HepG2 (cell line): ENCODE data around the gene CTCF. TPM values are rescaled to one million over a fixed set of nuclear protein-coding genes. Genes with fewer than 3 reads are reported as not detected.

ENCODE experiments used
- ISL2 ChIP-seq: sonication (generic); formaldehyde crosslinking; IDR thresholded peaks from 2 replicates; pipeline ENCODE4 v1.5.0; 2020; ENCODE audit warnings: missing genetic modification reagents
- KAT8 ChIP-seq: IDR thresholded peaks from 2 replicates; pipeline ENCODE4 v1.6.1; 2016; ENCODE audit warnings: missing genetic modification reagents, missing compliant biosample characterization
- KDM5A ChIP-seq: fragments of 200-600 bp; sonication (generic); IDR thresholded peaks from 2 replicates; pipeline ENCODE4 v1.7.0; 2018; ENCODE audit warnings: antibody characterized with exemption, mild to moderate bottlenecking, low read length, borderline replicate concordance
- NFKBIZ ChIP-seq: IDR thresholded peaks from 2 replicates; pipeline ENCODE4 v1.6.1; 2018; ENCODE audit warnings: missing genetic modification reagents, missing compliant biosample characterization
- NFYC ChIP-seq: IDR thresholded peaks from 2 replicates; pipeline ENCODE4 v1.6.1; 2016; ENCODE audit warnings: missing genetic modification reagents, missing compliant biosample characterization
- POLR2AphosphoS2 ChIP-seq: IDR thresholded peaks from 2 replicates; pipeline ENCODE4 v1.6.1; 2011; ENCODE audit warnings: low read depth, low read length, improper control_type of control experiment
- RARA ChIP-seq: IDR thresholded peaks from 2 replicates; pipeline ENCODE4 v1.6.1; 2016; ENCODE audit warnings: missing genetic modification reagents, missing compliant biosample characterization
- SALL2 ChIP-seq: sonication (generic); formaldehyde crosslinking; IDR thresholded peaks from 2 replicates; pipeline ENCODE4 v1.8.1; 2023; ENCODE audit warnings: mild to moderate bottlenecking, missing genetic modification reagents, inconsistent platforms
- SNAI1 ChIP-seq: sonication (generic); formaldehyde crosslinking; IDR thresholded peaks from 2 replicates; pipeline ENCODE4 v1.5.0; 2020; ENCODE audit warnings: mild to moderate bottlenecking, missing genetic modification reagents, borderline replicate concordance
- SNAPC2 ChIP-seq: sonication (generic); formaldehyde crosslinking; IDR thresholded peaks from 2 replicates; pipeline ENCODE4 v1.8.1; 2022; ENCODE audit warnings: mild to moderate bottlenecking, missing genetic modification reagents
- SP2 ChIP-seq: sonication (generic); formaldehyde crosslinking; IDR thresholded peaks from 2 replicates; pipeline ENCODE4 v1.5.1; 2020; ENCODE audit warnings: mild to moderate bottlenecking, missing genetic modification reagents
- TMF1 ChIP-seq: sonication (generic); formaldehyde crosslinking; IDR thresholded peaks from 2 replicates; pipeline ENCODE4 v1.8.1; 2022; ENCODE audit warnings: low read depth, missing genetic modification reagents
- ZKSCAN8 ChIP-seq: IDR thresholded peaks from 2 replicates; pipeline ENCODE4 v1.6.1; 2016; ENCODE audit warnings: borderline replicate concordance, missing genetic modification reagents, missing compliant biosample characterization
- ZNF530 ChIP-seq: sonication (generic); formaldehyde crosslinking; IDR thresholded peaks from 2 replicates; pipeline ENCODE4 v1.5.0; 2020; ENCODE audit warnings: low read depth, mild to moderate bottlenecking, missing genetic modification reagents
- polyA plus RNA-seq, 8 experiments: library from polyadenylated mRNA; depleted of rRNA in 3 of 8; stranded (reverse) in 7 of 8; unstranded in 1 of 8; fragments of >200 nt; fragmentation: Illumina TruSeq in 4 of 8; extraction: Trizol in 4 of 8; gene quantifications; 2 replicates each; pipeline versions ENCODE4 v1.2.1 to v1.2.3, GENCODE V29; 2011 to 2016; ENCODE audit warnings: low read depth in 4 of 8, missing spikeins in 1 of 8, mixed read lengths in 1 of 8; ENCODE audit not compliant: insufficient read depth in 1 of 8
- total RNA-seq, 5 experiments: library from RNA; depleted of rRNA; stranded (reverse); fragments of >200 nt; fragmentation: Illumina TruSeq; extraction: Trizol; gene quantifications; 2 replicates each; pipeline ENCODE4 v1.2.3, GENCODE V29; 2016; ENCODE audit warnings: low read depth in 1 of 5
- TF ChIP-seq, protein P1 (sequence below): sonication (generic); formaldehyde crosslinking; conservative IDR thresholded peaks from 2 replicates; pipeline ENCODE4 v1.8.1; 2023; ENCODE audit warnings: missing genetic modification reagents
- TF ChIP-seq, protein P2 (sequence below): sonication (generic); formaldehyde crosslinking; IDR thresholded peaks from 2 replicates; pipeline ENCODE4 v1.4.0; 2020; ENCODE audit warnings: missing genetic modification reagents
- TF ChIP-seq, protein P3 (sequence below): IDR thresholded peaks from 2 replicates; pipeline ENCODE4 v1.6.1; 2016; ENCODE audit warnings: control low read depth
- TF ChIP-seq, protein P4 (sequence below): sonication (generic); formaldehyde crosslinking; IDR thresholded peaks from 2 replicates; pipeline ENCODE4 v1.5.0; 2020; ENCODE audit warnings: mild to moderate bottlenecking, low read depth, missing genetic modification reagents, borderline replicate concordance
- TF ChIP-seq, protein P5 (sequence below): sonication (generic); formaldehyde crosslinking; IDR thresholded peaks from 2 replicates; pipeline ENCODE4 v1.4.0; 2020; ENCODE audit warnings: missing genetic modification reagents

Gene CTCF
- total and polyA plus RNA-seq, 2 of the 13 experiments (the other 11 are each of a cell fraction or from before 2014, with no cell fraction given), result 19.5 to 37.5 TPM

DNA sequence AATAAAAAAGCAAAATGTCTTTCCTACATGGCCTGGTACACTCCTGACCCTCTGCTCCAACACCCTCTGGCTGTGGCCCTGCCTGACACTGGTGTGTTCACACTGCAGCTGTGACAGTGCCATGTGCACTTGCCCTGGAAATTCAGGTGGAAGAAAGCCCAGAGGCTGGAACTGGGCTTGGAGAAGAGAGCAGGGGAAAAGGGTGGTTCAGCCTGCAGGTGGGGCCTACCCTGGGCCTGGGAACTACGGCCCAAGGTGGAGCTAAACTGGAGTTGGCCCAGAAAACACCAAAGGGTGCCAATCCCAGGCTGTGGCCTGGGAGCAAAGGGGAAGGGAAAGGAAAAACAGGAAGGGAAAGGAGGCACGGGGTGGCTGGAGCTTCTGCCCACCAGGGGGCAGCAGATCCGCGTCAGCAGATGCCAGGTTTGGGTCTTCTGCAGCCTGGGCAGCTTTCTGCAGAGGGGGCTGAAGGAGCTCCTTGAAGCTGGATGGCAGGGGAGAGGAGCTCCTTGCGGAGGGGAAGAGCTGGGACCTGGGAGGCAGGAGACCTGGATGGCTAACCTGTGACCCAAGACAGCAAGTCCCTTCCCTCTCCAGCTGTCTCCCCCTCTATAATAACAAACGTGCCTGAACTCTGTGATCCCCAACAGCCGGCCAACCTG lies 15.4 kb upstream of the CTCF start (continued):
- TF ChIP-seq, protein P1, sequence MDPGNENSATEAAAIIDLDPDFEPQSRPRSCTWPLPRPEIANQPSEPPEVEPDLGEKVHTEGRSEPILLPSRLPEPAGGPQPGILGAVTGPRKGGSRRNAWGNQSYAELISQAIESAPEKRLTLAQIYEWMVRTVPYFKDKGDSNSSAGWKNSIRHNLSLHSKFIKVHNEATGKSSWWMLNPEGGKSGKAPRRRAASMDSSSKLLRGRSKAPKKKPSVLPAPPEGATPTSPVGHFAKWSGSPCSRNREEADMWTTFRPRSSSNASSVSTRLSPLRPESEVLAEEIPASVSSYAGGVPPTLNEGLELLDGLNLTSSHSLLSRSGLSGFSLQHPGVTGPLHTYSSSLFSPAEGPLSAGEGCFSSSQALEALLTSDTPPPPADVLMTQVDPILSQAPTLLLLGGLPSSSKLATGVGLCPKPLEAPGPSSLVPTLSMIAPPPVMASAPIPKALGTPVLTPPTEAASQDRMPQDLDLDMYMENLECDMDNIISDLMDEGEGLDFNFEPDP (CRISPR knock-in tag), result no peak
- TF ChIP-seq SNAI1 (no peak), SNAPC2 (CRISPR knock-in tag) (no peak), SP2 (CRISPR knock-in tag) (no peak), TMF1 (CRISPR knock-in tag) (no peak), ISL2 (CRISPR knock-in tag) (peak; percentile 39; the same call in 1 of the 2 replicates), KAT8 (CRISPR knock-in tag) (0 out of 2 replicates have a peak, but pooled peaks have one; percentile 20), SALL2 (CRISPR knock-in tag) (no peak), NFYC (CRISPR knock-in tag) (no peak), NFKBIZ (CRISPR knock-in tag) (no peak), ZKSCAN8 (CRISPR knock-in tag) (no peak), RARA (CRISPR knock-in tag) (no peak), POLR2AphosphoS2 (no peak), KDM5A (no peak), ZNF530 (CRISPR knock-in tag) (no peak)
- TF ChIP-seq, protein P2, sequence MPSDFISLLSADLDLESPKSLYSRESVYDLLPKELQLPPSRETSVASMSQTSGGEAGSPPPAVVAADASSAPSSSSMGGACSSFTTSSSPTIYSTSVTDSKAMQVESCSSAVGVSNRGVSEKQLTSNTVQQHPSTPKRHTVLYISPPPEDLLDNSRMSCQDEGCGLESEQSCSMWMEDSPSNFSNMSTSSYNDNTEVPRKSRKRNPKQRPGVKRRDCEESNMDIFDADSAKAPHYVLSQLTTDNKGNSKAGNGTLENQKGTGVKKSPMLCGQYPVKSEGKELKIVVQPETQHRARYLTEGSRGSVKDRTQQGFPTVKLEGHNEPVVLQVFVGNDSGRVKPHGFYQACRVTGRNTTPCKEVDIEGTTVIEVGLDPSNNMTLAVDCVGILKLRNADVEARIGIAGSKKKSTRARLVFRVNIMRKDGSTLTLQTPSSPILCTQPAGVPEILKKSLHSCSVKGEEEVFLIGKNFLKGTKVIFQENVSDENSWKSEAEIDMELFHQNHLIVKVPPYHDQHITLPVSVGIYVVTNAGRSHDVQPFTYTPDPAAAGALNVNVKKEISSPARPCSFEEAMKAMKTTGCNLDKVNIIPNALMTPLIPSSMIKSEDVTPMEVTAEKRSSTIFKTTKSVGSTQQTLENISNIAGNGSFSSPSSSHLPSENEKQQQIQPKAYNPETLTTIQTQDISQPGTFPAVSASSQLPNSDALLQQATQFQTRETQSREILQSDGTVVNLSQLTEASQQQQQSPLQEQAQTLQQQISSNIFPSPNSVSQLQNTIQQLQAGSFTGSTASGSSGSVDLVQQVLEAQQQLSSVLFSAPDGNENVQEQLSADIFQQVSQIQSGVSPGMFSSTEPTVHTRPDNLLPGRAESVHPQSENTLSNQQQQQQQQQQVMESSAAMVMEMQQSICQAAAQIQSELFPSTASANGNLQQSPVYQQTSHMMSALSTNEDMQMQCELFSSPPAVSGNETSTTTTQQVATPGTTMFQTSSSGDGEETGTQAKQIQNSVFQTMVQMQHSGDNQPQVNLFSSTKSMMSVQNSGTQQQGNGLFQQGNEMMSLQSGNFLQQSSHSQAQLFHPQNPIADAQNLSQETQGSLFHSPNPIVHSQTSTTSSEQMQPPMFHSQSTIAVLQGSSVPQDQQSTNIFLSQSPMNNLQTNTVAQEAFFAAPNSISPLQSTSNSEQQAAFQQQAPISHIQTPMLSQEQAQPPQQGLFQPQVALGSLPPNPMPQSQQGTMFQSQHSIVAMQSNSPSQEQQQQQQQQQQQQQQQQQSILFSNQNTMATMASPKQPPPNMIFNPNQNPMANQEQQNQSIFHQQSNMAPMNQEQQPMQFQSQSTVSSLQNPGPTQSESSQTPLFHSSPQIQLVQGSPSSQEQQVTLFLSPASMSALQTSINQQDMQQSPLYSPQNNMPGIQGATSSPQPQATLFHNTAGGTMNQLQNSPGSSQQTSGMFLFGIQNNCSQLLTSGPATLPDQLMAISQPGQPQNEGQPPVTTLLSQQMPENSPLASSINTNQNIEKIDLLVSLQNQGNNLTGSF (CRISPR knock-in tag), result no peak
- TF ChIP-seq, protein P3, sequence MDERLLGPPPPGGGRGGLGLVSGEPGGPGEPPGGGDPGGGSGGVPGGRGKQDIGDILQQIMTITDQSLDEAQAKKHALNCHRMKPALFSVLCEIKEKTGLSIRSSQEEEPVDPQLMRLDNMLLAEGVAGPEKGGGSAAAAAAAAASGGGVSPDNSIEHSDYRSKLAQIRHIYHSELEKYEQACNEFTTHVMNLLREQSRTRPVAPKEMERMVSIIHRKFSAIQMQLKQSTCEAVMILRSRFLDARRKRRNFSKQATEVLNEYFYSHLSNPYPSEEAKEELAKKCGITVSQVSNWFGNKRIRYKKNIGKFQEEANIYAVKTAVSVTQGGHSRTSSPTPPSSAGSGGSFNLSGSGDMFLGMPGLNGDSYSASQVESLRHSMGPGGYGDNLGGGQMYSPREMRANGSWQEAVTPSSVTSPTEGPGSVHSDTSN, result no peak
- TF ChIP-seq, protein P4, sequence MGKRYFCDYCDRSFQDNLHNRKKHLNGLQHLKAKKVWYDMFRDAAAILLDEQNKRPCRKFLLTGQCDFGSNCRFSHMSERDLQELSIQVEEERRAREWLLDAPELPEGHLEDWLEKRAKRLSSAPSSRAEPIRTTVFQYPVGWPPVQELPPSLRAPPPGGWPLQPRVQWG, result no peak
- TF ChIP-seq, protein P5, sequence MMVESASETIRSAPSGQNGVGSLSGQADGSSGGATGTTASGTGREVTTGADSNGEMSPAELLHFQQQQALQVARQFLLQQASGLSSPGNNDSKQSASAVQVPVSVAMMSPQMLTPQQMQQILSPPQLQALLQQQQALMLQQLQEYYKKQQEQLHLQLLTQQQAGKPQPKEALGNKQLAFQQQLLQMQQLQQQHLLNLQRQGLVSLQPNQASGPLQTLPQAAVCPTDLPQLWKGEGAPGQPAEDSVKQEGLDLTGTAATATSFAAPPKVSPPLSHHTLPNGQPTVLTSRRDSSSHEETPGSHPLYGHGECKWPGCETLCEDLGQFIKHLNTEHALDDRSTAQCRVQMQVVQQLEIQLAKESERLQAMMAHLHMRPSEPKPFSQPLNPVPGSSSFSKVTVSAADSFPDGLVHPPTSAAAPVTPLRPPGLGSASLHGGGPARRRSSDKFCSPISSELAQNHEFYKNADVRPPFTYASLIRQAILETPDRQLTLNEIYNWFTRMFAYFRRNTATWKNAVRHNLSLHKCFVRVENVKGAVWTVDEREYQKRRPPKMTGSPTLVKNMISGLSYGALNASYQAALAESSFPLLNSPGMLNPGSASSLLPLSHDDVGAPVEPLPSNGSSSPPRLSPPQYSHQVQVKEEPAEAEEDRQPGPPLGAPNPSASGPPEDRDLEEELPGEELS (CRISPR knock-in tag), result no peak; the same call in 1 of the 2 replicates
